K562 (cell line): ENCODE measurements around the gene LAGE3. TPM values are rescaled to one million over a fixed set of nuclear protein-coding genes. Genes with fewer than 3 reads are reported as not detected.

Experiments
- CGGBP1 ChIP-seq: fragments of 250-450 bp; sonication (Bioruptor Pico); IDR thresholded peaks from 2 replicates; pipeline ENCODE4 v1.9.0; 2021; ENCODE audit warnings: mild to moderate bottlenecking
- ELK3 ChIP-seq: fragments of 450-650 bp; formaldehyde crosslinking; IDR thresholded peaks from 2 replicates; pipeline ENCODE4 v1.4.0; 2020; ENCODE audit warnings: mild to moderate bottlenecking
- ETS1 ChIP-seq: conservative IDR thresholded peaks from 2 replicates; pipeline ENCODE4 v1.6.1; 2011; ENCODE audit warnings: low read depth, mild to moderate bottlenecking, low read length; ENCODE audit not compliant: control insufficient read depth
- NCOR1 ChIP-seq: fragments of 450-650 bp; IDR thresholded peaks from 2 replicates; pipeline ENCODE4 v1.6.1; 2016; ENCODE audit warnings: mild to moderate bottlenecking, moderate library complexity
- PPARD ChIP-seq: fragments of 250-450 bp; sonication (Bioruptor Pico); IDR thresholded peaks from 2 replicates; pipeline ENCODE4 v1.8.0; 2022; ENCODE audit warnings: inconsistent platforms, mild to moderate bottlenecking, moderate library complexity
- SMARCC2 ChIP-seq: fragments of 450-650 bp; IDR thresholded peaks from 2 replicates; pipeline ENCODE4 v1.6.1; 2017; ENCODE audit warnings: antibody characterized with exemption, moderate library complexity, mild to moderate bottlenecking, low read depth
- ZFP1 ChIP-seq: fragments of 450-650 bp; formaldehyde crosslinking; IDR thresholded peaks from 2 replicates; pipeline ENCODE4 v1.4.0; 2020; ENCODE audit warnings: mild to moderate bottlenecking, mixed read lengths
- ZNF324 ChIP-seq: fragments of 250-450 bp; sonication (Bioruptor Pico); IDR thresholded peaks from 2 replicates; pipeline ENCODE4 v1.4.0; 2020; ENCODE audit warnings: mild to moderate bottlenecking
- ZNF395 ChIP-seq: fragments of 200-800 bp; sonication (Bioruptor generic); IDR thresholded peaks from 2 replicates; pipeline ENCODE4 v1.6.1; 2017; ENCODE audit warnings: missing genetic modification characterization, missing compliant biosample characterization
- polyA plus RNA-seq, 8 experiments: library from polyadenylated mRNA; depleted of rRNA in 4 of 8; stranded (reverse) in 5 of 8; unstranded in 3 of 8; fragments of >200 nt; fragmentation: Nextera tagmentation in 2 of 8; fragmentation: Illumina TruSeq in 1 of 8; extraction: Ambion mirVana in 2 of 8; extraction: Trizol in 1 of 8; gene quantifications; 2 replicates each; pipeline versions ENCODE4 v1.2.1 to v1.2.3, GENCODE V29; 2011 to 2014; ENCODE audit warnings: inconsistent platforms in 1 of 8, missing spikeins in 1 of 8
- total RNA-seq, 7 experiments: library from RNA; depleted of rRNA in 6 of 7; stranded (reverse); fragments of >200 nt in 6 of 7; fragmentation: Illumina TruSeq in 2 of 7; extraction: Trizol in 2 of 7; gene quantifications; 2 replicates each; pipeline versions ENCODE4 v1.2.1 to v1.2.3, GENCODE V29; 2011 to 2021; ENCODE audit warnings: low replicate concordance in 1 of 7

The LAGE3 gene
- total and polyA plus RNA-seq, 9 of the 15 experiments (the other 6 are each of a cell fraction or from before 2014, with no cell fraction given): 28.2 to 125 (median 35.8) TPM

DNA sequence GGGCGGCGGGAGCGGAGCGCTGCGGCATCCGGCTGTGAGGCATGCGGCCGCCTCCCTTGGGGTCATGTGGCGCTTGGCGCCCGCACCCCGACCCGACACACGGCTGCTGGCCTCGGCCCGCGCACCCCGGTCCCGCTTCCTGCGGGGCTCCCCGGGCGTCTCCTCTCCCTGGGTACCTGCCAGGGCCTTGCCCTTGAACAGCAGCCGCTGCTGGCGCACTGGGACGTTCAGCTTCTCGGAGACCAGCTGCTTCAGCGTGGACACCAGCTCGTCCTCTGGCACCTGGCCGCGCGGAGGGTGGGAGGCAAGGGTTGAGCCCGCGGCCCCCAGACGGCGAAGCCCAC, 6.9 kb upstream of the LAGE3 start (continued):
- TF ChIP-seq ELK3 (CRISPR knock-in tag): no peak
- no peak for TF ChIP-seq PPARD (CRISPR knock-in tag)
- 0 out of 2 replicates have a peak, but pooled peaks have one; percentile 19 for TF ChIP-seq ETS1
- TF ChIP-seq SMARCC2: no peak
- TF ChIP-seq ZNF324 (CRISPR knock-in tag): no peak
- TF ChIP-seq NCOR1: no peak
- no peak for TF ChIP-seq ZFP1 (CRISPR knock-in tag)
- 0 out of 2 replicates have a peak, but pooled peaks have one; percentile 24 for TF ChIP-seq ZNF395 (CRISPR knock-in tag)
- no peak for TF ChIP-seq CGGBP1
- TF ChIP-seq, all 486 proteins: peak for 19
